ENCODE results near the gene CES3.

- TF ChIP-seq, protein P1, sequence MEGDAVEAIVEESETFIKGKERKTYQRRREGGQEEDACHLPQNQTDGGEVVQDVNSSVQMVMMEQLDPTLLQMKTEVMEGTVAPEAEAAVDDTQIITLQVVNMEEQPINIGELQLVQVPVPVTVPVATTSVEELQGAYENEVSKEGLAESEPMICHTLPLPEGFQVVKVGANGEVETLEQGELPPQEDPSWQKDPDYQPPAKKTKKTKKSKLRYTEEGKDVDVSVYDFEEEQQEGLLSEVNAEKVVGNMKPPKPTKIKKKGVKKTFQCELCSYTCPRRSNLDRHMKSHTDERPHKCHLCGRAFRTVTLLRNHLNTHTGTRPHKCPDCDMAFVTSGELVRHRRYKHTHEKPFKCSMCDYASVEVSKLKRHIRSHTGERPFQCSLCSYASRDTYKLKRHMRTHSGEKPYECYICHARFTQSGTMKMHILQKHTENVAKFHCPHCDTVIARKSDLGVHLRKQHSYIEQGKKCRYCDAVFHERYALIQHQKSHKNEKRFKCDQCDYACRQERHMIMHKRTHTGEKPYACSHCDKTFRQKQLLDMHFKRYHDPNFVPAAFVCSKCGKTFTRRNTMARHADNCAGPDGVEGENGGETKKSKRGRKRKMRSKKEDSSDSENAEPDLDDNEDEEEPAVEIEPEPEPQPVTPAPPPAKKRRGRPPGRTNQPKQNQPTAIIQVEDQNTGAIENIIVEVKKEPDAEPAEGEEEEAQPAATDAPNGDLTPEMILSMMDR (IDR thresholded peaks at IDR 0.05): no peak
- no peak for TF ChIP-seq POLR2A (IDR thresholded peaks at IDR 0.05)
Measured at GRCh38 chr16:67016681-67017420, 55.8 kb downstream of the CES3 start.

All from testis (tissue), 2 donors.